ENCODE results near the gene HYLS1.
A peak's percentile ranks its signal among the peaks of the same experiment; 100 is the strongest.
"Not testable (repeated sequence)": the region's sequence is repeated elsewhere in the genome, so short reads cannot be mapped to it uniquely, and the experiment has no call there.

Gene HYLS1

DNA sequence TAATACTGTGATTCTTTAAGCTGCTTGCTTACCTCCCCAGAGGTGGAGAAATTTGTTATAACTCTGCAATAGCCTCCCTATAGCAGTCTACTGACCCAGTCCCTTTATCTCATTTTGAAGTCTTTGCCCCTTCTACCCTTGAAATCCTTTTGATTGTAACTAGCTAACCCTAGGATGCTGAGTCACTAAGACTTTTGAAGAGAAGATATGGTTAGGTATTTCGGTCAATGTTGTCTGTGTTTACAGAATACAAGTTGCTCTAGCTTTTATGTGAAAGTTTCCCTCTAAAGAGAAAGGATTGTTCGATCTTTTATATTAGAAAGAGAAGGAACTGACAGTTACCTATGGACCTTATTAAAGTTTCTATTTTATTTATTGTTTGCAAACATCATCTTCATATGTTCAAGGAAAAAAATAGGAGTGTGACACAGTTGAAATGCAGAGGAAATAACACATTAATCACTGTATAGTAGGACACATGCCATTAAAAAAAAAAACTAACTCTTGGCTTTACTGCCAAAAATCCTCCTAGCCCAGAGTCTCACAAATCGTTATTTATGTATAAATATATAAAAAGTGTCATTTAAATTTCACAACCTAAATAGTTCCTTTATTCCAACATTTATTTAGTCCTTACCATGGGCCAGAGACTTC is 3.1 kb downstream of the HYLS1 start:
- H3K4me3 ChIP-seq (ENCODE audit: low read length) = no peak overlapping the region
- no peak for TF ChIP-seq ZNF274 (IDR thresholded peaks at IDR 0.05; ENCODE audit: low read depth, low read length)

DNA sequence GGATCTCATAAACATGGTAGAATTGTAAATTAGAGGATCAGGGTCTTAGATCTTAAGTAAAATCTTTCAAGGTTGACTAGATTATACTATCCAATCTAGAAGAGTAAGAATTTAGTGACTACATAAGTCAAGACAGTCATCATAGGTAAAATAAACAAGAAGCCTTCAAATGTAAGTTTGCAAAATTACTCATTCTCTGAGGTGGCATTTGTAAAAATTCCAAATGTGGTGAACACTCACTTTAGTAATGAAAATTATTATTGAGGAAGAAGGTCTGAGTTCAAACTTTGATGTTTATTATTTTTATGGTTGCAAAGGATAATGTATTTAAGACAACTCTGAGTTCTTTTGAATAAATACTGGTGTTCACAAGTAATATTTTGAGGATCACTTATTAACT is 4.6 kb downstream of the HYLS1 start:
- no peak overlapping the region for H3K4me3 ChIP-seq (ENCODE audit: low read length)
- TF ChIP-seq ZNF274 (IDR thresholded peaks at IDR 0.05; ENCODE audit: low read depth, low read length) = no peak

DNA sequence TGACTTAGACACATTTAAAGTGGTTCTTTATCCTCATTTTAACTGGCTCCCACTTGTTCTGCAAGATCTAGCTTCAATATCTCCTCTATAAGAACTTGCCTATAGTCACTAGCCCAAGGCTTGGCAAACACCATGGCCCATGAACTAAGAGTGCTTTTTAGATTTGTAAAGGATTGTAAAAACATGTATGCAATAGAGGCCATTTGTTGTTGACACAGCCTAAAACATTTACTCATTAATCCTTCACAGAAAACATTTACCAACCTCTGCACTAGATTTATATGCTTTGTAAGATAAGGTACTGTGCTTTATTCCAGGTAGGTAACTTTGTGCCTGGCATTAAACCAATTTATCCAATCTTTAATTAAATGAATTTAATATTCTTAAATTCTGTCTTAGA is 5.5 kb downstream of the HYLS1 start:
- TF ChIP-seq ZNF274 (IDR thresholded peaks at IDR 0.05; ENCODE audit: low read depth, low read length) = no peak
- H3K4me3 ChIP-seq (ENCODE audit: low read length) = no peak overlapping the region

DNA sequence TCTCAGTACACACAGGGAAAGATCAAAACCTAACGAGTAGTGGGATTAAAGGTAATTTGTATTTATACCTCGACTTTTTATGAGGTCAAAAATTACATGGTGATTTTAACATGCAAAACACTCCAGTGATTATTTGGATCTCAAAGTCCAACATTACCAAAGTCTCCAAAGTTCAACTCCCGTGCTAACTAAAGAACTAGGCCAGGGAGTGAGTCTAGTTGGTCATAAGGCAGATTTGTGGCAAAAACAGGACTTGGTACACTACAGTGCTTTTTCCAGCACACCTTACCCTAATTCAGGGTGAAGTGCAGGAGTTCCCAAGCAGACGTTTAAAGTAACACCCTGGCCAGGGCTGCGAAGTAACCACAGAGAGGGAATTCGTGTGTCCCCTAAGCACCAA is 14.4 kb downstream of the HYLS1 start:
- TF ChIP-seq ZNF274 (IDR thresholded peaks at IDR 0.05; ENCODE audit: low read depth, low read length) = no peak
- H3K4me3 ChIP-seq (ENCODE audit: low read length) = peak overlapping the region; percentile 99; the same call in 1 of the 2 replicates

DNA sequence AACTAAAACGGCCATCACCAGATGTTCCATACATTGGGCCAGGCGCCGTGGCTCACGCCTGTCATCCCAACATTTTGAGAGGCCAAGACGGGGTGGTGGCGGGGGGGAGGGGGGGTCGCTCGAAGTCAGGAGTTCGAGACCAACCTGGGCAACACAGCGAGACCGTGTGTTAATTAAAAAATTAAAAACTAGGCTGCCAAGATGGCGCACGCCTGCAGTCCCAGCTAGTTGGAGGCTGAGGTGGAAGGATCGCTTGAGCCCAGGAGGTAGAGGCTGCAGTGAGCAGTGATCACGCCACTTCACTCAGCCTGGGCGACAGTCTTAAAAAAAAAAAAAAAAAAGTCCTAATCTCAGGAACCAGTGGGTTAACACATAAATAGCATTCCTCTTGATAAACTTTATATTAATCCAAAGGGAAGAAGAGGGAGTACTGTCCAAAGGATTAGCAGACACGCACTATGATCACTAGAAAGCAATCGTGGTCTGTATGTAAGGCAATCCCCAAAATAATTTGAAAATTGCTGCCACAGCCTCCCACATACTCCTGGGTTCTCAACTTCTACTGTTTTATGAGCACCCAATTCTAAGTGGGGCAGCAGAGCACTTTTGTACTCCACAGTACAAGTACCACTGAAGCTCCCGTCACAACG is 14.9 kb downstream of the HYLS1 start:
- no peak for TF ChIP-seq ZNF274 (IDR thresholded peaks at IDR 0.05; ENCODE audit: low read depth, low read length)
- peak overlapping the region; percentile 99 for H3K4me3 ChIP-seq (ENCODE audit: low read length)

DNA sequence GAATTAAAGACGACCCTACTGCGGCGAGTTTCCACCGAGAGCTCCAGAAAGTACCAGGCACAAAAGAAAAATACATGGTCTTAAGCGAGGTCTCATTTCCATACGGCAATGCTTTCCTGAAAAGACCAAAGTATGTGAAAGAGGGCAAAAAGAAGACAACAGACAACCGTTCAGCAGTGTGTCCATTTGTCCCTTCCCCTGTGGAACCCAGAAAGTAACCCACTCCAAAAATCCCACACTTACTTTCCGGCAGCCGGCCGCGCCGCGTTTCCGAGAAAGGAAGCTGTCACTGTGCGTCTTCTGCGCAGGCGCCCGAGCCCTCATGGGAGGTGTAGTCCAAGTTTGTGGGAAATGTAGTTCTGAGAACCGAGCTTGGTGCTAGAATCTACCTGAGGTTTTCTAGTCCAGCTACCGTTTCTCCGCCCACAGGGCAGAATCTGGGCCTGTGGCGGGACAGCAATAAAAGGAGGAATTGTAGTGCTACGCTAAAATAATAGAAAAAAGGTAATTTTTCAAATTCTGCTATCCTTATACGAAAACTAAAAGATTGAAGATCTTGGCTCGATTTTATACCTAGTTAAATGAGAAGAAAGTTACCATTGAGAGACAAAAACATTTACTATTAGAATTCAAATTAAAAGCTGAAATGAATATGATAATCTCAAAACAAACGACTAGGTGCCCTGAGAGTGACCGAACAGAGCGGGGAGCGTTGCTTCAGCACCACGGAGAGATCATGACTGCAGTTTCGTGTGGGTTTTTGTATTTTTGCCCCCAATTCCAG is 15.7 kb downstream of the HYLS1 start, which contains the start of gene PUS3:
PUS3 (minus strand) TSS at position 280 of the 784 bp plus-strand sequence. CDS start 6,922 bp downstream, outside the sequence.
- TF ChIP-seq ZNF274 (IDR thresholded peaks at IDR 0.05; ENCODE audit: low read depth, low read length) = no peak

DNA sequence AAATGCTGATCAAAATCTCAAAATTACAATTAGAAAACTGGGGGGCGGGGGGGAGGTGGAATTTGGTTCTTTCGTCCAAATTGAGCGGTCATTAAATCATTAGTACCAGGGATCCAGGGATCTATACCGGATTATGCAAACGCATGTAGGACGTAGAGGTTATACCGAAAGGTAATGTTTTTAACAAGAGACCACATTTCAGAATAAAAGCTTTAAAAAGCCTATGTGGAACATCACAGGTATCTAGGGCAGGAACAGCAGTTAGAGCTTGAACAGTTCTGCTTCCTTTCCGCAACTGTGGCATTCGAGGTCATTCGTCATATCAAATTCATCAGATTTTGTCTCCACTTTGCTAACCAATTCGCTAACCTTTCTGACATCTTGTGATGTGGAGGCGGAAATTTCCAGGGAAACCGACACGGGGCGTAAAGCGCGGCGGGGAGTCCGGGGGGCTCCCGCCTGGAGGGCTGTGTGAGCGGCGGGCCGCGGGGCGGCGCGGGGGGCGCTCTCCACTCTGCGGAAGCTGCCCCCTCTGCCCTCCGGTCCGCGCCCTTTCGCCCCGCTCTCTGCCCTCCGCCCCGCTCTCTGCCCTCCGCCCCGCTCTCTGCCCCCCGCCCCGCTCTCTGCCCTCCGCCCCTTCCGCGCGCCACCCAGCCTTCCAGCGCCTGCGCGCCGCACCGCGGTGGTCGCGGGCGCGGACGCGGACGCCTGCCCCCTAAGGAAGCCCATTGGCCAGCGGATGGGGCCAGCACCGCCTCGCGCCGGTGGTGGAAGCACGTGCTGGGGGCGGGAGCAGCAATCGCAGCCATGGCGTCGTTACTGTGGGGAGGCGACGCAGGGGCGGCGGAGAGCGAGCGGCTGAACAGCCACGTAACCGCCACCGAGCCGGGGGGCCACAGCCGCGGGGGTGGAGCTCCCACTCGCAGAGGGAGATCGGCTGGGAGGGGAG is 16.5 kb downstream of the HYLS1 start, which contains the start of gene DDX25:
DDX25 (plus strand) TSS at position 798 of the 949 bp plus-strand sequence; CDS start at position 808, 10 bp downstream.
- H3K4me3 ChIP-seq (ENCODE audit: low read length) = peak within 1 kb of the TSS; percentile 99; the same call in 1 of the 2 replicates
- TF ChIP-seq ZNF274 (IDR thresholded peaks at IDR 0.05; ENCODE audit: low read depth, low read length) = no peak

More for the DNA sequence above, 15.7 kb downstream of the HYLS1 start, which contains the start of gene PUS3:
- peak within 1 kb of the TSS; percentile 99 for H3K4me3 ChIP-seq (ENCODE audit: low read length)

DNA sequence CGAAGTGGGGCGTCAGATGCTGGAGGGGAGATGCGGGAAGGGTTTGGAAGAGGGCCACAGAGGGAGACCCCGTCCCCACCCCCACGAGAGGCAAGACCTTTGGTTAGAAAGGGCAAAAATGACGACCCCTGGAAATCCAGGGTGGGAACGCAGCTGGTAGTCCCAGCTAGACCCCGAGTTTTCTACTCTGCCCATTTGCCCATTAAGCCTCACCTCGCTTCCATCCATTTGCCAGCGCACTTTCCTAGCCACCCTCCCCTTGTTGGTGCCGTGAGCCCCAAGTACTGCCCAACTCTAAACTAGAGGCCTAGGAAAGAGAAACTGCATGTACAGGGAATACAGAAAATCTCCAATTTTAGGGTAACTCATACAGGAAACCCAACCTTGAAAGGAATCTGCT is 17.2 kb downstream of the HYLS1 start:
- no peak overlapping the region for H3K4me3 ChIP-seq (ENCODE audit: low read length)
- no peak for TF ChIP-seq ZNF274 (IDR thresholded peaks at IDR 0.05; ENCODE audit: low read depth, low read length)

DNA sequence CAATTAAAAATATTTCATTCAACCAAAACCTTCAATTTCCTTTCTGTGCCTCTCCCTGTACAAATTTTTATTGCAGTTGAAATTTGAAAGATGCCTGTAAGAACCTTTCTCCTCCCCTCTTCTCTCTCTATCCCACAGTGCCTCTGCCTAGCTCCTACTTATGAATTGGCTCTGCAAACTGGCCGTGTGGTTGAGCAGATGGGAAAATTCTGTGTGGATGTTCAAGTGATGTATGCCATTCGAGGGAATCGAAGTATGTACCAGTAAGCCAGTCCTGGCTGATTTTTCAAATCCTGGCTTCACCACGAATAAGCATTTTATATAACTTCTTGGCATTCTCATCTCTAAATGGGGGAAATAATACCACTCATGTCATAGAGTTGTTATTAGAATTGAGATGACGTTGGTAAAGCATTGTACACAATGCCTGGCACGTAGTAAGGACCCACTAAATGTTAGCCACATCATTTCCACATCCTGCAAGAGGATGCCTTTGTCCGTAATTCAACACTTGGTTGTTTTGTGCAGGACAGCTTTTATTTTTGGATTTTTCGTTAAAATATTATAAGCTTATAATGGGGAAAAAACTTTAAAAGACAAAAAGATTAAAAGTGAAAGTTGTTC is 22.9 kb downstream of the HYLS1 start:
- no peak overlapping the region for H3K4me3 ChIP-seq (ENCODE audit: low read length)
- TF ChIP-seq ZNF274 (IDR thresholded peaks at IDR 0.05; ENCODE audit: low read depth, low read length) = no peak

DNA sequence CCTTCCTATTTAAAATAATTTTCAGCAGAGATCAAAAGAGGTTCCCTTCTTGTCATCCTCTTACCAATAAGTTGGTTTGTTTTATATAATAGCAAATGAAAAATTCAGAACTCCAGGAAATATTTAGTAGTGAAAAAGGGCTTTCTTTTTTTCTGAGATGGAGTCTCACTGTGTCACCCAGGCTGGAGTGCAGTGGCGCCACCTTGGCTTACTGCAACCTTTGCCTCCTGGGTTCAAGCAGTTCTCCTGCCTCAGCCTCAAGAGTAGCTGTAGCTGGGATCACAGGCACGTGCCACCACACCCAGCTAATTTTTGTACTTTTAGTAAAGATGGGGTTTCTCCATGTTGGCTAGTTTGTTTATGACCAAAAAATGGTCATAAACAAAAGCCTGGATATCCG is 27.1 kb downstream of the HYLS1 start:
- H3K4me3 ChIP-seq (ENCODE audit: low read length) = not testable (repeated sequence)

DNA sequence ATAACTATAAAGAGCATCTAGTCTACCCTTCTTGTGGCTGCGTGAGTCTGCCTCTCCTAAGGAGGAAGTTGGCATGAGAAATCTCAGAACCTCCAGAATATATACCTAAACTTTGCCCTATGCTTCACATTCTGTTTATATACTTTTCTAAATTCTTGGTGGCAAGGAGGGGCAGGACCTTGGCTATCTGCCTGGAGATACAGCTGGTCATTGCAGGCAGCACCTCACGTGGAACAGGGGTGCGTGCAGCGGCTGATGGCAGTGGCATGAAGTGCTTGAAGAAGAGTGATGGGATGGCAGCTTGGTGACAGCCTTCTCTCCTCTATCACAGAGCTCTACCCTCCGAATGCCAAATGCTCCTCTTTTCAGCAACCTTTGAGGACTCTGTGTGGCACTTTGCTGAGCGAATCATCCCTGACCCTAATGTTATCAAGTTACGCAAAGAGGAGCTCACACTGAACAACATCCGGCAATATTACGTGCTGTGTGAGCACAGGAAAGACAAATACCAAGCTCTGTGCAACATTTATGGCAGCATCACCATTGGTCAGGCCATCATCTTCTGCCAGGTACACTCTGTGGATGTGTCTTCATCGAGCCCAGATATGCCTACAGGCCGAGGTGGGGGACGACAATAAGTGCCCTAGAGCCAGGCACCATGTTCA is 29.3 kb downstream of the HYLS1 start:
- H3K4me3 ChIP-seq (ENCODE audit: low read length) = no peak overlapping the region
- TF ChIP-seq ZNF274 (IDR thresholded peaks at IDR 0.05; ENCODE audit: low read depth, low read length) = no peak

DNA sequence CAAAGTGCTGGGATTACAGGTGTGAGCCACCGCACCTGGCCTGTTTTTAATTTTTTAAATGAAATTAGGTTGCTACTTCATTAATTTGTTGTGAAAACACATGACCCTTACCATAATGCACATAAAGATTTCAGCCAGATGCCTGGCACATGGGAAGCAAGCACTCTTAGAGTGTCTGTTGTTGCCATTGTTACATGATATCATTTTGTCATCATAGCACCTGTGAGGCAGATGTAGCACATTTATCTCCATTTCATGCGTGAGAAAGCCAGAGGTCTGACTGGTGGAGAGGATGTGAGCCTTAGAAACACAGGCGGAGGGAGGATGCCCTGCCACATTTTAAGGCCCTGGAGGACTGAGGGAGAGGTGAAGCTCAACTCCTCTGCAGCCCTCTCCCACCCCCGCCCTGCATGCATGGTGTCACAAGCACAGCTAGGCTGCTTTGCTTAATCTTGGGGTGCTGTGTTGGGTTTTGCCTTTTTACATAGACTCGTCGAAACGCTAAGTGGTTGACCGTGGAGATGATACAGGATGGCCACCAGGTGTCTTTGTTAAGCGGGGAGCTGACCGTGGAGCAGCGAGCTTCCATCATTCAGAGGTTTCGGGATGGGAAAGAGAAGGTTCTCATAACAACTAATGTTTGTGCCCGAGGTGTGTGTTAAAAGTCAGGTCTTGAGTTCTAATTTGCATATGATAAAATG is 30.8 kb downstream of the HYLS1 start:
- TF ChIP-seq ZNF274 (IDR thresholded peaks at IDR 0.05; ENCODE audit: low read depth, low read length) = no peak

More for the DNA sequence above, 30.8 kb downstream of the HYLS1 start:
- no peak overlapping the region for H3K4me3 ChIP-seq (ENCODE audit: low read length)

Measured in GM08714 (cell line).